ENCODE measurements around the gene COG2. TPM values are rescaled to one million over a fixed set of nuclear protein-coding genes. Genes with fewer than 3 reads are reported as not detected.

Gene COG2
- total and polyA plus RNA-seq, 2 of the 8 experiments (the other 6 are each of a cell fraction or from before 2014, with no cell fraction given) = 10.3 to 36.7 TPM

- Histone ChIP-seq H3K56ac (replicated peaks; ENCODE audit: insufficient read length, low read depth, low read length) (no peak overlapping the region), H3K4me3 (ENCODE audit: extremely low read depth in 1 of 4, insufficient read depth in 2 of 4, low read depth in 3 of 4, low read length in 4 of 4) (no peak overlapping the region), H3K79me1 (ENCODE audit: low read depth, low read length) (no peaks in the 10 kb centered on the region), H2BK5ac (ENCODE audit: low read depth, low read length) (no peak overlapping the region), H3K23me2 (ENCODE audit: low read depth, low read length) (no peaks in the 10 kb centered on the region), H3K4ac (replicated peaks; ENCODE audit: insufficient read length, low read depth, low read length) (no peak overlapping the region), H2BK12ac (ENCODE audit: low read depth, low read length) (no peak overlapping the region), H2AFZ (ENCODE audit: low read length) (no peak overlapping the region), H3K36me3 (ENCODE audit: control insufficient read depth in 2 of 4, insufficient read depth in 4 of 4, low read length in 3 of 4) (no peaks in the 10 kb centered on the region), H2AK5ac (ENCODE audit: low read depth, low read length) (no peak overlapping the region), H4K5ac (ENCODE audit: insufficient read length, low read depth, low read length) (no peak overlapping the region), H3K18ac (ENCODE audit: extremely low read depth, low read length) (no peak overlapping the region), H2BK15ac (ENCODE audit: low read length) (no peak overlapping the region), H3K27me3 (replicated peaks in 1 of 4; ENCODE audit: control insufficient read depth in 3 of 4, extremely low read depth in 1 of 4, insufficient read depth in 3 of 4, low read length in 3 of 4) (no peaks in the 10 kb centered on the region), H3K9me3 (ENCODE audit: insufficient read depth in 2 of 2, low read depth in 1 of 2, low read length in 1 of 2) (no peaks in the 10 kb centered on the region), H3K23ac (ENCODE audit: insufficient read length) (no peak overlapping the region), H3K79me2 (ENCODE audit: control insufficient read depth in 1 of 2, insufficient read depth in 2 of 2, low read length in 2 of 2) (no peaks in the 10 kb centered on the region), H4K20me1 (replicated peaks in 1 of 2; ENCODE audit: control insufficient read depth in 1 of 2, insufficient read depth in 2 of 2, low read length in 2 of 2) (no peaks in the 10 kb centered on the region), H3K4me1 (replicated peaks in 1 of 4; ENCODE audit: control insufficient read depth in 3 of 4, insufficient read depth in 4 of 4, low read length in 3 of 4) (peaks cover 0 to 4% (median 0%) of the 10 kb centered on the region in 4 experiments; a peak in 2 of 7 replicates), H3K27ac (ENCODE audit: low read depth, low read length) (no peak overlapping the region), H3K14ac (ENCODE audit: insufficient read length) (no peak overlapping the region), H2BK20ac (ENCODE audit: low read length) (no peak overlapping the region), H3K4me2 (ENCODE audit: insufficient read depth in 1 of 2, low read depth in 2 of 2, low read length in 2 of 2) (no peak overlapping the region), H2BK120ac (replicated peaks; ENCODE audit: low read depth, low read length) (no peak overlapping the region), H3K9ac (replicated peaks in 1 of 4; ENCODE audit: extremely low read depth in 1 of 4, low read depth in 3 of 4, low read length in 3 of 4) (no peak overlapping the region), H4K91ac (replicated peaks; ENCODE audit: insufficient read length, low read length) (no peak overlapping the region), H4K8ac (ENCODE audit: extremely low read depth, insufficient read depth, low read length) (no peak overlapping the region)
- POLR2A ChIA-PET (ENCODE audit: partially characterized antibody) = interaction anchor here (0.6 kb wide), 1 partner anchor 529 kb away, joined by 3 read pairs; no protein-coding TSS in a partner anchor
- DNase-seq (ENCODE audit: low read depth in 1 of 2, low spot score in 2 of 2) (no peak), FAIRE-seq (no peak)
- CTCF ChIA-PET (ENCODE audit: partially characterized antibody) = interaction anchor here (0.9 to 1.6 kb wide), 2 partner anchors 9 to 22 kb away, joined by 3 to 5 read pairs; no protein-coding TSS in a partner anchor
- TF ChIP-seq RFX5 (IDR thresholded peaks at IDR 0.05; ENCODE audit: borderline replicate concordance, low read depth, low read length) = no peak
- TF ChIP-seq YY1 (IDR thresholded peaks at IDR 0.05; ENCODE audit: low read depth, low read length) = no peak
- TF ChIP-seq CTBP2 (IDR thresholded peaks at IDR 0.05; ENCODE audit: borderline replicate concordance, insufficient read depth, insufficient read length, low read length) = no peak
- 84% methylated on average over 20 of the region's 20 CpGs; no CpG with 5 or more reads in 1 of the 2 experiments for WGBS, 2 experiments (ENCODE audit: extremely low coverage in 1 of 2, insufficient coverage in 1 of 2, insufficient read length in 1 of 2, insufficient replicate concordance in 2 of 2, low coverage in 1 of 2, low lambda C conversion rate in 2 of 2, missing lambda C conversion rate in 1 of 2)
Observed at GRCh38 chr1:230706887-230707731, 64.8 kb downstream of the COG2 start.

All from H1 (cell line).